EH (cell line): ENCODE results near the gene KCTD1.

Source experiments
- DNase-seq: peaks from one replicate; pipeline ENCODE4 v3.0.0-alpha.2; 2015; ENCODE audit warnings: low read depth

KCTD1 gene

DNA sequence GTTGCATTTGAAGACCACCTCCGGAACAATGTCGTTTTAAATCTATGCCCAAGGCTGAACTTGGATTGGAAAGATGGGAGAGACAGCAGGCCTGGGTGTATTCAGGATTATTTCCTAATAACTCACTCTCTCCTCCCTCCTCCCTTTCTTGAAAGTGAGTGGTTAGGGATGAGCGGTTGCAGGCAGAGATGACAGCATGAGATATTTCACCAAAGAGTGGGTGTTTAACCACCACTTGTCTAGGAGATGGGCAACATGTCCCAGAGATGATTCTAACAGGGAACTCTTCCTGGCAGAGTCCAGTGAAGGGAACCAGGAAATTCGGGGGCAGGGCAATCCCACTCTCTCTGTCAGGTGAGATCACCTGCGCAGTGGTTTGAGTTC, 123.2 kb downstream of the KCTD1 start:
- DNase-seq = peak; percentile 34

DNA sequence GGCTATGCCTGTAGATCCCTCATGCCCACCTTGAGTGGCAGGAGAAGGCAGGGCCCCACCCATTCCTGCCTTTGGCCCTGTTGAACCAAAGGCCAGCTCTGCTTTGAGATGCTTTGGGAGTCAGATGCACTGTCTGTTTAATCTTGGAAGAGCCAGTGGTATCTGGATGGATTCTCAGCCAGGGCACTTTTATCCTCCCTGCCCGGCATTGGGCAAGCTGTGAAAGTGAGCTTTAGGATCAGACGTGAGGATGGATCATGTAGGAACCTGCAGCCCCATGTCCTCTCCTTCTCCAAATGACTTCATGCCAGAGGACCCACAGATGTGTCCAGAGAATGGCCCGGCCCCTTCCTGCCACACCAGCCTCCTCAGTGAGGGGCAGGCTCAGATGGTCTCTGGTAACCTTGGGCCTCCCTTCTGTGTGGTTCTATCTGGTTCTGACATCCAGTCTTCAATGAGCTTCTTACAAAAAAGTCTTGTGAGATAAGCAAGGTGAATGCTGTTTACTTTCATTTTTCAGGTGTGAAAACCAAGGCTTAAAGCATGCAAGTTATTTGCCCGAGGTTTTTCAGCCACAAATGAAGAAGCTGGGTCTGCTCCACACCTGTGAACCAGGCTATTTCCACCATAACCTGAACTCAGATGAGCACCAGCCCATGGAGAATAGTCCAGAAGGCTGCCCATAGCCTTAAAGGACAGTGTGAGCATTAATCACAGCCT, 123.8 kb downstream of the KCTD1 start:
- no peak for DNase-seq

DNA sequence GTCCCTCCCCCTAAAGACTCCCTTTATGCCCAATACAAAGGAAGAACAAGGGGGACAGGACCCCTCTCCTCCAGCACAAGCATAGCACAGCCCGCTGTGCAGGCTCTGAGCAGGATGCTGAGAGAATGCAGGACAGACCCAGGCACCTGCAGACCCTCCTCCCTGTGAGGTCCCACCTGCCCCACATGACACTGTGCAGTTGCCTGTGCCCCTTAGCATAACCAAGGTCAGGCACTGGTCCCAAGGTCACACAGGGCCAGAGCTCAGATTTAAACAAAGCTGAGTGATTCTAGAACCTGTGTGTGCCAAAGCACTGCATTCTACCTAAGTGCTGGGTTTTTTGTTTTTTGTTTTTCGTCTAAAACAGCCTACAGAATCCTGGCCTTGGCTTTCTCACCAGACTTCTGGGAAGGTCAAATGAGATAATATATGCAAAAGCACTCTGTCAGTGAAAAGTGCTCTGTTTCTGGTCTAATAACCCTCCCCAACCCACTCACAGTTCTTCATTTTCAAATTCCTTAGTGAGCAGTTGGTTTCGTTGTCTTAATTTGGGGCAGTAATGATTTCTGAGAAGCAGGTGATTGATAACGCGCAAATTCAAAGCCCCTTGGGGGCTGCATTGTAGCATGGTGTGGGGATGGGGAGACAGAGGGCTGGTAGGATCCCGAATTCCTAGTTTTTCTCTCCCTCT, 125.7 kb downstream of the KCTD1 start:
- DNase-seq = no peak

DNA sequence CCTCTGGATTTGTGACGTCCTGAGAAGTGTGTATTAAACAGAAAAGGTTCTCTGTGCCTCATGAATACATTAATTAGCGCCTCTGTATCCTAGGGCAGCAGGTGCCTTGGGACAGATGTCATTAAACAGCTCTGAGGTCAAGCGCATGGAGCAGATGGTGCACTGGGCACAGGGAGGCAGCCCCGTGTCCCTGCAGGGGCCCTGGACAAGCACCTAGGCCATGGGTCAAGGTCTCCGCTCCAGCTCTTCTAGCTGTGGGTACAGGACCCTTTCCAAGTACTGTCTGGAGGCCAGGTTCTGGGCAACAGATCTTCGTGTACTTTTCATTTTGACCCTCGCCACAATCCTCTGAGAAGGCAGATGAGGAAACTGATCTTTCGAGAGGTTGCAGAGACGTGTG, 126.4 kb downstream of the KCTD1 start:
- no peak for DNase-seq

DNA sequence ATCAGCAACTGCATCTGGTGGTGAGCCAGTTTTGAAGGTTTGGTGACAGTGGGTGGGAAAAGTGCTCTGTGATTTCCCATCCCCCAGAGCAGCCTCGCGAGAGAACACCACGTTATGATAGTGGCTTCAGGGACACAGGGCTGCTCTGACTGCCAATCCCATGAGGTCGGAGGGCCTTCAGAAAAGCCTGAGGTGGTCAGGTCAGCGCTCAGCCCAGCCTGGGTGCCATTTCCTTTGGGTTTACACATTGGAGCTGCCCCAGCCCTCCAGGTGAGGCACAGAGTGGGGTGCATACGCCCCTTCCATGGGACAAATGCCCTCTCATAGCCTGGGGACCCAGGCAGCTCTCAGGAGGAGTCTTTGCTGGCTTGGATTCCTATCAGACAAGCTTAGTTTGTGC, 126.8 kb downstream of the KCTD1 start:
- DNase-seq = no peak

DNA sequence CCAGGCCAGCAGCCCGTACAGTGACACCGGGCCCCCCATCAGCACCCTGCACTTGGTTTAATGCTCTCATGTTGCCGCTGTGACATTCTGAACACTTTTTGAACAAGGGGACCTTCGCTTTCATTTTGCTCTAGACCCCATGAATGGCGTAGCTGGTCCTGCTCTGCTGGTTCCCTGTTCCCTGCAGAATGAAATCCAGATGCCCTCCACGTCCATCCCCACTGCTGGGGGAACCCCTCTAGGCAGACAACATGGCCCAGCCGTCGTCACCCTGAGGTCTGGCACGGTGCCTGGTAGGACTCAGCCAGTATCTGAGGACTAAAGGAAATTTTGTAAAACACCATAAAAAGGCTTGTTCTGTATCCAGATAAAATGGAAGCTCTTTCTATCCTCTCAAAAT, 128.6 kb downstream of the KCTD1 start:
- peak; percentile 21 for DNase-seq

DNA sequence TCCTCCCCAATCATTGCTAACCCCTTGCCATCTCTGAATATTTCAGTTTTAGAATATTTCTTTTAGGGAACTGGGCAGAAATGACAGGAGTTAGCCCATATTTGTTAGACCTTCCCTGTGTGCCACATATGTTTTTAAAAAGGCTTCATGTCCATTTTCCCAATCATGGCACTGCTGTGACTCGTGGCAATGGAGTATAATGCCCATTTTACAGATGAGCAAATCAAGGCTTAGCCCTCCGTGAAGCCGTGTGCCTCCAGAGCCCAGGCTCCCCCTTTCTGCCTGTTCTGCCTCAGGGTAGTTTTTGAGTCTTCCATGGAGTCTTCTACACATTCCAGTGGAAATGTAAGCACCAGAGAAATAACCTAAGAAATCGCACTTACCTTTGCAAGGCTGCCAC, 130.1 kb downstream of the KCTD1 start:
- no peak for DNase-seq

DNA sequence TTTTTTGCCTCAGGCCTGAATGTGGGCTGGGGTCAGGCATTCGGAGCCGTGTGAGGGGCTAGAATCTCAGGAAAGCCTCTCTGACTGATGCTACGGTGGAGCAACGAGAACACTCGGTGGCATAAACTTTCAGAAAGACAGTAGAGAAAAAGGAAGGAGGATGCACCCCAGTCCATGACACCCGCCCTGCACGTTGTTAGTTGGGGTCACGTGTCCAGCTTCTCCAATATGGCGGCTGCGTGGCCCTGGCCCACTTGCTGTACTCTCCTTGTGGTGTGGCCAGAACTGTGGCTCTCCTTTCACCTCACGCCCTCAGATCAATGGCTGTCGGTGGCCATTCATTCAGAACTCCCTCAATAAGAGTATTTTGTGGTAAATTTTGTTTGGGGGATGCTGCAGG, 131.2 kb downstream of the KCTD1 start:
- no peak for DNase-seq

DNA sequence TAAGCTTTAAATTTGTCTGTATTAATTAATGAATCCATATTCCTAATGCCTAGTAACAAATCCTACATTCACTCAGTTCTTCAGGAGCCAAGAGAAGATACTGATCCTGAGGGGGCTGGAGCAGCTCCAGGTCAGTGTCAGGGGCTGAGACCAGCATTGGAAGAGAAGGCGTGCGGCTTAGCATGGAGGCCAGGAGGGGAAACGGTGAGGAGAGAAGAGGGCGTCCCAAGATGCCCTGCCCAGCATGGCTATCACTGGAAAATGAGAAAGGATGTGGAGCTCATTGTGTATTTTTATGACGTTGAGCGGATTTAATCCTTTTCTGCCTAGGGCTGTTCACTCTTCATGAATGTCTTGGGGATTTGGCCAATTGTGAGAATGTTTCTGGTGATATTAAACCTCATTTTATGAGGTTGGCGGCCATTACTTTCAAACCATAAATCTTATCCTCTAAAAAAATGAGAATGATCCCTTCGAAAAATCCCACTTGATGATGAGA, 131.7 kb downstream of the KCTD1 start:
- no peak for DNase-seq

DNA sequence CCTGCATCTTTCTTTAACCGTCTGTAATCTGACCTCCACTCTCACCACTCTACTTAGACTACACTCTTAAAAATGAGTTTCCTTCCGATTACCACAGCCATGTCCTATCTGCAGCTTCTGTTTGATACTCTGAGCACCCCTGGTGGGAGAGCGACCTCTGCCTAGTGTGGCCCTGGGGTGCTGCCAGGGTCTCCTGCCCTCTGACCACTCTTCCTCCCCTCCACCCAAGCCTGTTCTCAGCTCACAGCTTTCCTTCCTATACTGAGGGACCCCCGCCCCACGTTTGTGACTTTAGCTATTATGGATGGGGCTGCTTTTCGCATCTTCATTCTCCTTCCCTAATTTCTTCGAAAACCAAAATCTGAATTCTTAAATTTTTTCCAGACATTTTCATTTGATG, 132.7 kb downstream of the KCTD1 start:
- DNase-seq = no peak

DNA sequence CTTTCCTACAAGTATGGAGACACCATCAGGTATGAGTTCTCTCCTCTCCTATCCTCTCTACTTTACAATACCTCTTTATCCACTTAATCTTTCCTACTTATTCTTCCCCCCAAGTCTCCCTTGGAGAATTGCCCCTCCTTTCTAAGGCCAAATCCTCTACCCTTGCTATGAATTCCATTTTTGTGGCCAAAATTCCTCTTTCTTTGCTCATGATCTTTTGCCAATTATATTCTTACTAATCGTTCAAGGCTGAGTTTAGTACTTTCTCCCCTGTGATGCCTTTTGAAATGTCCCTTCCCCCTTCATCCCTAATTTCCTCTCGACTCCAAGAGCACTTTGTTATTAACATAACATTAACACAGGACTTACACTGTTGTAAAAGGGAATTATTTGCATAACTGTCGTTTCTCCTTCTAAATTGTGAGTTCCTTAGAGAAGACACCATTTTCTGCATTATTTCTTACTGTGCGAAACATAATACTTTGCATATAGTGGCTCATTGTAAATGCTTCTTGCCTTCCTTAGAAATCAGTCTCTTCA, 133.4 kb downstream of the KCTD1 start:
- DNase-seq = peak; percentile 29

DNA sequence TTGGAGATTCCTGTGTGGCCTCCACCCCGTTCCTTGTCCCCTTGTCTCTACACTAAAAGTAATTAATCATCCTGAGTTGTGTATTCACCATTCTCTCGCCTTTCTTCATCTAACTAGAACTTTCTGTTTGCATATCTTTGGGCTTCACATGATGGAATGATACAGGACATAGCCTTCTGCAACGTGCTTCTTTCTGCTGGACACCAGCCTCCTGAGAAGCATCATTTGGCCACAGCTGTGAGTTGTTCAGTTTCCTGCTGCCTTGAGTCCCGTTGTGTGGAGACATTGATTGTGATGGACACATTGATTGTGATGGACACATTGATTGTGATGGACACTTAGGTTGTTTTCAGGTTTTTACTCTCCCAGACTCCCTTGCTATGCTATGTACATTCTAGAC, 139.3 kb downstream of the KCTD1 start:
- no peak for DNase-seq

DNA sequence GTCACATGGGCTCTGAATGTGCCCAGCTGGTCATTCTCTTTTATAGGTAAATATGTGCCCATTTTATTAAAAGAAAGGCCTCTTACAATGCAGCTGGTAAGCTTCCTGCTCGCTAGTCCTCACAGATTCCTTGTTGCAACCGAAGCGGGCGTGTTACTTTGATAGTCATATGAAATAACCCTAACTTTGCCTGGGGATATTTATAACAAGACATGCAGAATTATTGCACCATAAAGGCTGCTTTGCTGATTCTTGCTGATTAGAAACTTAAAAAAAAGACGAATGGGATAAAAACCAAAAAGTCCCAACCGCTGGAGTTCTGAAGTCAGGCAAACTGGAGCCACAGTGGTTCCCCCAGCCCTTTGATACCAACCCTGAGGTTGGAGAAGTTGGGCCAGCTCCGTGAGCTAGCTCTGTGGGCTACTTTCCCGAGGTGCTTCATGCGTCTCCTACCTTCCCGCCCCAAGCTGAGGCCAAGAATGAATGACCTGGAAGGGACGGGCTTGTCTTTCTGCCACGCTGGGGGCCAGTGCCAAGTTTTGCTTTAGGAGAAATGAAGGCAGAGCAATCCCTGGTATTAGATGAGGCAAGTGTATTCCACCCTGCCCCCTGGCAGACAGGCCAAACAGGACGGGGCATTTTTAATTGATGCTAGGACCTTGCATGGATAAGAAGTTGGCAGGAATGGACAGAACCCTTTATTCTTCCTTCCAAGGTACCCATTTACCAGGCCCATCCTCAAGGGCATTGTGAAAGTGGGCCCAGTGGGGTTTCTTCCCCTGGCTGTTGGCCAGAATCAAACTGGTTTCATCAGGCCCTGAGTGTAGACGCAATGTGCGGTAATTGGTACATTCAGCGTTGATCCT, 140.4 kb downstream of the KCTD1 start:
- no peak for DNase-seq

DNA sequence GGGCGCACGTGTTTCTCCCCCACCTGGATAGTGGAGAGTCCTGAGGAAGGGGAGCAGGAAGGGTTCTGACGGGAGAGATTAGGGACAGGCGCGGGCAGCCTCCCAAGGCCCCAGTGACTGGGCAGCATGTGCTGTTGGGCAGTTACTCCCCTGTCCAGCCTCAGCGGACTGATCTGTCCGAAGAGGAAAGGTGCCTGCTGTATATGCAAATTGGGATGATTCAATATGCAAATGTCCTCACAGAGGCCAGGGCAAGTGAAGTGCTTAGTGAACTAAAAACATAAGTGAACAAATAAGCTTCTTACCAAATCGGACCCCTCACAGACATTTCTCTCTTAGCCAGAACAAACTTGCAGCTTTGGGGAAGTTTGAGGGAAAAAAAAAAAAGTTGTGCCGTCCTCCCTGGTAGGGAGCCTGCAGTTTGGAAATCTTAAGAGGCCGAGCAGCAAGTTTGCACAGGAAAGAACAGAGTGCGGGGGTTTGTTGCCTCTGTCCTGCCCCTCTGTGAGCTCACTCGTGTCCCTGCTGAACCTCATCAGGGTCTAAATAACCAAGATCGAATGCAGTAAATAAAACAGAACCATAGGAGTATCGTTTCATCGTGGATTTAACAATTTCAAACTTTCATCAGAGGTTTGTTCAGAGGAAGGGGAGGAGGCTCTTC, 141.4 kb downstream of the KCTD1 start:
- no peak for DNase-seq

DNA sequence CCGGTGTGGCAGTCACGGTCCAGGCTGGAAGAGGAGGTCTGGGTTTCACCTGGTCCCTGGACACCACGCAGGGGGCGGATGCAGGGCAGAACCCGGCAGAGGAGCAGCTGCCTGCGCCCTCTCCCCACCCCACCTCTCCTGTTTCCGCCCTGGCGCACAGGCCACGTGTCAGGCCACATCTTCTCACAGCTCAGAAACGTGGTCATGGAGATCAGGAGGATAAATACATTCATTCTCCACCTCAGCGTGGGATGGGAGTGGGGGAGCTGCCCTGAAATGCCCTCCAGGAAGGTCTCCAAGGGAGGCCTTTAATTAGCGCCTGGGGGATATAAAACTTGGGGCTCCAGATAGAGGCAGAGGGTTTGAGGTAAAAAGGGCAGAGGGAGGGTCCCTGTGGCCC, 142.0 kb downstream of the KCTD1 start:
- no peak for DNase-seq

DNA sequence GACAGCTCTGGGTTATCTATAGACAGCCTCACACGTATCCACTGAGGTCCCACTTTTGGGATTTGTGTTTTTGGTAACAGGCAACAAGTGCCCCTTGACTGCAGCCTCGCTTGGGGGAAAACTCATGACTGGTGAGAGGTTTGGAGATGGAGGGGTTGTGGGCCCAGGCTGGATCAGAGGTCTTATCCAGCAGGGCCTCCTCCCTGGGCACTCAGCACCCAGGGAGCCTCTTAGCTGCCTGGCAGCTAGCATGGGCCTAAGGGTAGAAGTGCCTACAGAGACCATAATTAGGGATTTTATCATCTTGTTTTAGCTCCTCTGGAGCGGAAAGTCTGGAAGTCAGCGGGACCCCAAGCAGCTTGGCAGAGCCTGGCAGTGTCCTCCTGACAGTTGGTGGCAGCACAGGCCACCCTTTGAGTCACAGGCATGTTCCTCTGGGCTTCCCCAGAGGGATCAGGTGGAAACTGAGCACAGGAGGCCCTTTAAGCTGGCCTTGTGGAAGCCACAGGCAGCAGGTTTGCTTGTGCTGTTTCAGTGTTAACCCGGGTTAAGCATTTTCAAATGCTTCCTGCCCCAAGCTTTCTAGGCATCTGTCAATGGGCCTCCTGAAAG, 143.1 kb downstream of the KCTD1 start:
- peak; percentile 65 for DNase-seq
